HL-60/S4 treated with phorbol 12-myristate 13-acetate at 8.2 ng/mL for 4 days and 3 days (cell line): Measurements from ENCODE around the gene RASSF5.

Experiments
- in situ Hi-C: fragments of 300-500 bp; cut with MboI; formaldehyde crosslinking; loops from 2 replicates; pipeline ENCODE4 v1.15.0; 2022; ENCODE audit warnings: low sequenced_read_pairs

The RASSF5 gene

GRCh38 chr1:206507284-206508129, at the start of gene RASSF5:
TSS of gene RASSF5 (plus strand) at chr1:206507531. CDS start at chr1:206507603, 72 bp downstream.
- in situ Hi-C loops: no loop called here

GRCh38 chr1:206459703-206460102, 47.6 kb upstream of the RASSF5 start:
- in situ Hi-C loops: no loop called here

GRCh38 chr1:206460836-206461426, 46.4 kb upstream of the RASSF5 start:
- in situ Hi-C loops: no loop called here

GRCh38 chr1:206461602-206462455, 45.5 kb upstream of the RASSF5 start:
- in situ Hi-C loops: no loop called here

GRCh38 chr1:206463137-206463536, 44.2 kb upstream of the RASSF5 start:
- in situ Hi-C loops: no loop called here

GRCh38 chr1:206463911-206464310, 43.4 kb upstream of the RASSF5 start:
- in situ Hi-C loops: no loop called here

GRCh38 chr1:206464456-206464964, 42.8 kb upstream of the RASSF5 start:
- in situ Hi-C loops: no loop called here

- in situ Hi-C loops: no loop called here
Measured at GRCh38 chr1:206465951-206466350, 41.4 kb upstream of the RASSF5 start.

GRCh38 chr1:206466840-206467649, 40.3 kb upstream of the RASSF5 start:
- in situ Hi-C loops: no loop called here

- in situ Hi-C loops: no loop called here
Measured at GRCh38 chr1:206467915-206468314, 39.4 kb upstream of the RASSF5 start.

GRCh38 chr1:206468571-206468970, 38.8 kb upstream of the RASSF5 start:
- in situ Hi-C loops: no loop called here

- in situ Hi-C loops: no loop called here
Measured at GRCh38 chr1:206469411-206469932, 37.9 kb upstream of the RASSF5 start.

- in situ Hi-C loops: no loop called here
Measured at GRCh38 chr1:206469933-206470691, 37.2 kb upstream of the RASSF5 start, which contains the start of gene IKBKE. TSS of gene IKBKE (plus strand) at chr1:206470476. CDS start at chr1:206473228, 2,752 bp downstream.

GRCh38 chr1:206470692-206471414, 36.5 kb upstream of the RASSF5 start:
- in situ Hi-C loops: no loop called here

GRCh38 chr1:206471415-206471801, 35.9 kb upstream of the RASSF5 start:
- in situ Hi-C loops: no loop called here

GRCh38 chr1:206472024-206472423, 35.3 kb upstream of the RASSF5 start:
- in situ Hi-C loops: no loop called here

- in situ Hi-C loops: no loop called here
Measured at GRCh38 chr1:206472454-206472853, 34.9 kb upstream of the RASSF5 start.

GRCh38 chr1:206472886-206473285, 34.4 kb upstream of the RASSF5 start:
- in situ Hi-C loops: no loop called here

- in situ Hi-C loops: no loop called here
Measured at GRCh38 chr1:206476058-206476457, 31.3 kb upstream of the RASSF5 start.
